Uterus (tissue), 3 donors: ENCODE data around the gene MSL3B.

ENCODE experiments used
- DNase-seq, 2 donors: peaks; one replicate each; pipeline ENCODE4 v3.0.0-alpha.2; 2019 to 2020
- H3K27ac ChIP-seq, 2 donors: fragments of 200-600 bp; sonication (generic); 1 replicate in 1 of 2; 2 replicates in 1 of 2; pipeline ENCODE4 v1.5.1; 2016 to 2018
- H3K27me3 ChIP-seq, 2 donors: fragments of 200-600 bp; sonication (generic); one replicate each; pipeline ENCODE4 v1.5.1; 2018 to 2019; ENCODE audit warnings: control low read depth in 1 of 2
- H3K36me3 ChIP-seq, 2 donors: fragments of 200-600 bp; sonication (generic); one replicate each; pipeline ENCODE4 v1.5.1; 2019; ENCODE audit warnings: control low read depth in 1 of 2
- H3K4me1 ChIP-seq, 2 donors: fragments of 200-600 bp; sonication (generic); one replicate each; pipeline ENCODE4 v1.5.1; 2018 to 2019; ENCODE audit warnings: control low read depth in 1 of 2
- H3K4me3 ChIP-seq, 2 donors: fragments of 200-600 bp; sonication (generic); 1 replicate in 1 of 2; 2 replicates in 1 of 2; pipeline ENCODE4 v1.5.1; 2018 to 2019; ENCODE audit warnings: mild to moderate bottlenecking in 1 of 2
- H3K9me3 ChIP-seq, 2 donors: fragments of 200-600 bp; sonication (generic); one replicate each; pipeline ENCODE4 v1.5.1; 2019; ENCODE audit warnings: control low read depth in 1 of 2
- CTCF ChIP-seq, 4 experiments: fragments of 200-600 bp in 2 of 4; fragments of 450-650 bp in 2 of 4; sonication (generic) in 2 of 4; IDR thresholded peaks; one replicate each; pipeline ENCODE4 v1.5.1; 2016 to 2019; ENCODE audit warnings: antibody characterized with exemption in 4 of 4, mild to moderate bottlenecking in 2 of 4, moderate library complexity in 1 of 4
- POLR2A ChIP-seq, 2 donors: fragments of 450-650 bp; IDR thresholded peaks; one replicate each; pipeline ENCODE4 v1.6.1; 2016; ENCODE audit warnings: antibody characterized with exemption in 2 of 2, mild to moderate bottlenecking in 1 of 2, moderate library complexity in 1 of 2
- intact Hi-C: fragments of 100-400 bp; cut with DNase I; formaldehyde crosslinking; loops from one replicate; pipeline ENCODE4 v1.15.1; 2023; ENCODE audit warnings: low total_unique reads
- donor health status: DM: yes; HTN: yes; CAD: no.

MSL3B gene

GRCh38 chr2:233867993-233868532 is at the start of gene MSL3B:
TSS of gene MSL3B (minus strand) at chr2:233868386.
- Histone ChIP-seq H3K9me3 (no peaks in the 10 kb centered on the region), H3K4me1 (no peaks in the 10 kb centered on the region), H3K27me3 (peaks cover 0 to 4% of the 10 kb centered on the region in 2 donors), H3K36me3 (no peaks in the 10 kb centered on the region), H3K4me3 (peak within 1 kb of the TSS; percentile 31 to 42), H3K27ac (no peak within 1 kb of the TSS)
- TF ChIP-seq POLR2A (IDR thresholded peaks at IDR 0.05) (no peak), CTCF (IDR thresholded peaks at IDR 0.05) (no peak)
- peak in 1 of 2 donors; percentile 18 for DNase-seq
- intact Hi-C loops: no loop called here

GRCh38 chr2:233917116-233917515 is 48.9 kb upstream of the MSL3B start, which contains the start of gene TRPM8:
TSS of gene TRPM8 (plus strand) at chr2:233917373. CDS start at chr2:233926538, 9,165 bp downstream.
- no peaks in the 10 kb centered on the region for H3K9me3 ChIP-seq
- H3K4me1 ChIP-seq: no peaks in the 10 kb centered on the region
- peaks cover 0 to 3% of the 10 kb centered on the region in 2 donors for H3K27me3 ChIP-seq
- TF ChIP-seq POLR2A (IDR thresholded peaks at IDR 0.05): no peak
- no peak for TF ChIP-seq CTCF (IDR thresholded peaks at IDR 0.05)
- DNase-seq: no peak
- no peaks in the 10 kb centered on the region for H3K36me3 ChIP-seq
- intact Hi-C loops: no loop called here
- H3K27ac ChIP-seq: no peak within 1 kb of the TSS
- no peak within 1 kb of the TSS for H3K4me3 ChIP-seq

DNA sequence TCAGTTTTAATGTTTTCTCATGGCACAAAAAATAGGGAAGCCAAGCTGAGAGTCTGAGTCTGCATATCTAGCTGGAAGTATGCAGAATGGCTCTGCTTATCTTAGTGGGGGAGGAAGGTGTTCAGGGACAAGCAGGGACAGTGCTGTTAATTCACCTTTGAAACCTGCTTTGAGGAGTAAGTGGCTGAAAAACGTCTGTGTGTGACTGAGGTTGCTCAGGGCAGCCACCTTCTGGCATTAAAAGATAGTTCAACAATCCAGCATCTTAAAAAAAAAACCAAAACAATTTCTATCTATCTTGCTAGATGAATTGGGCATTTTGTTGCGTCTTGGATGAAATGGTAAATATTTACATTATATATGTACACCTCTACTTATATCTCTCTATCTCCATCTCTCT is 46.9 kb upstream of the MSL3B start:
- intact Hi-C loops: no loop called here

DNA sequence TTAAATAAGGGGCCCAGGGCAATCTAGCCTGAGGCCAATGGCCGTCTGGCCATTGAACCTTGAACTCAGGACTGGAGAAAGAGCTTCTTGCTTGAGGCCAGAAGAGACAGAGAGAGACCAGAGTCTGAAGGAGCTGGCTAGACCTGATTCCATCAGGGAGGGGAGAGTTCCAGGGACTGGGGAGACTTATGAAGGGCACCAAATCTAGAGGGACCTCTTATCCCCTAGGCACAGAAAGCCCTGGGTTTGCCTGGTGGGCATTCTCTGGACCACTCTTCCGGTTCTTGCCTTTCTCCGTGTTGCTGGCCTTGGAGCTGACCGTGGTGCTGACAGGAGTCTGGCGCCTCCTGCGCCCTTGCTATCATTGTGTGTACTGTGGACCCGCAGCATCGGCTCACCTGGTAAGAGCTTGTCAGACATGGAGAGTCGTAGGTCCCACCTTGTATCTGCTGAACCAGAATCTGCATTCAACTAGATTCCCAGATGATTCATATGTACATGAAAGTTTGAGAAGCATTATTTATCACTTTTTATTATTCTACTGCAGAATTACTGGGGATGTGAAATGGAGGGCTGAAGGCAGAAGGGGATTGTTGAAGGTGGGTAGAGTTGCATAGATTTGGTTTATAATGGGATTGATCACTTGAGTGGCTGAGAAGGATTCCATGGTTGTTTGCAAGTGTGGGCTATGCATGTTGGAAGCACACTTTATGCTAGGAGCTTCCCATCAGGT is 44.7 kb upstream of the MSL3B start:
- Histone ChIP-seq H3K9me3 (no peaks in the 10 kb centered on the region), H3K4me3 (no peak overlapping the region), H3K27me3 (peaks cover 0 to 3% of the 10 kb centered on the region in 2 donors), H3K4me1 (no peaks in the 10 kb centered on the region), H3K27ac (no peak overlapping the region), H3K36me3 (no peaks in the 10 kb centered on the region)
- intact Hi-C loops: no loop called here
- DNase-seq: no peak
- TF ChIP-seq POLR2A (IDR thresholded peaks at IDR 0.05): no peak
- no peak for TF ChIP-seq CTCF (IDR thresholded peaks at IDR 0.05)

More for the DNA sequence above, 46.9 kb upstream of the MSL3B start:
- no peak for DNase-seq
- no peaks in the 10 kb centered on the region for H3K9me3 ChIP-seq
- H3K27ac ChIP-seq: no peak overlapping the region
- H3K27me3 ChIP-seq: peaks cover 0 to 3% of the 10 kb centered on the region in 2 donors
- TF ChIP-seq POLR2A (IDR thresholded peaks at IDR 0.05) (no peak), CTCF (IDR thresholded peaks at IDR 0.05) (no peak)
- H3K4me3 ChIP-seq: no peak overlapping the region
- no peaks in the 10 kb centered on the region for H3K4me1 ChIP-seq
- H3K36me3 ChIP-seq: no peaks in the 10 kb centered on the region

DNA sequence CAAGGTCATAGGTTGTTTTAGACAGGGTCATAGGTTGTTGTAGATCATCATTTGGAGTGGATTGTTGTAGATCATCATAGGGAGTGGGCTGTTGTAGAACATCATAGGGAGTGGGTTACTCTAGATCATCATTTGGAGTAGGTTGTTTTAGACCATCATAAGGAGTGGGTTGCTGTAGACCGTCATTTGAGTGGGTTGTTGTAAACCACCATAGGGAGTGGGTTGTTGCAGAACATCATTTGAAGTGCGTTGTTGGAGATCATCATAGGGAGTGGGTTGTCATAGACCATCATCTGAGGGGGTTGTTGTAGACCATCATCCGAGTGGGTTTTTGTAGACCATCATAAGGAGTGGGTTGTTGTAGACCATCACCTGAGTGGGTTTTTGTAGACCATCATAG is 39.4 kb upstream of the MSL3B start:
- DNase-seq: no peak
- Histone ChIP-seq H3K9me3 (no peaks in the 10 kb centered on the region), H3K36me3 (no peaks in the 10 kb centered on the region), H3K4me1 (no peaks in the 10 kb centered on the region), H3K27ac (no peak overlapping the region), H3K27me3 (no peaks in the 10 kb centered on the region), H3K4me3 (no peak overlapping the region)
- no peak for TF ChIP-seq POLR2A (IDR thresholded peaks at IDR 0.05)
- no peak for TF ChIP-seq CTCF (IDR thresholded peaks at IDR 0.05)
- intact Hi-C loops: no loop called here
